ENCODE measurements around the gene SHB.

- TF ChIP-seq EZH2 (IDR thresholded peaks at IDR 0.05; ENCODE audit: borderline replicate concordance, low read depth, low read length, poor library complexity, severe bottlenecking), result no peak
- no peak for TF ChIP-seq CTCF (conservative IDR thresholded peaks at IDR 0.05; ENCODE audit: low read depth, low read length)
These were observed 148.4 kb downstream of the SHB start for GRCh38 chr9:37920471-37921167.

All from A673 (cell line).